Heart right ventricle (tissue), 16 donors: ENCODE results near the gene SLC38A2. TPM values are rescaled to one million over a fixed set of nuclear protein-coding genes. Genes with fewer than 3 reads are reported as not detected.

Experiments used
- ATAC-seq, 8 donors: fragments of 200-7000 bp; cut with Tn5 transposase; one replicate each; pipeline ENCODE4 v1.9.1; 2020; ENCODE audit warnings: mild to moderate bottlenecking in 8 of 8, moderate library complexity in 8 of 8, moderate number of reproducible peaks in 1 of 8
- DNase-seq, 2 donors: peaks; one replicate each; pipeline ENCODE4 v3.0.0-alpha.2; 2020
- H3K27ac ChIP-seq, 10 donors: fragments of 200-600 bp; sonication (generic) in 2 of 10; one replicate each; pipeline versions ENCODE4 v1.5.0 to v1.8.0; 2020 to 2022; ENCODE audit warnings: mild to moderate bottlenecking in 3 of 10
- H3K27me3 ChIP-seq, 7 donors: fragments of 200-600 bp; one replicate each; pipeline ENCODE4 v1.8.0; 2021 to 2022; ENCODE audit warnings: mild to moderate bottlenecking in 2 of 7
- H3K36me3 ChIP-seq, 9 donors: fragments of 200-600 bp; sonication (generic) in 1 of 9; one replicate each; pipeline versions ENCODE4 v1.5.0 to v1.8.0; 2020 to 2022; ENCODE audit warnings: mild to moderate bottlenecking in 2 of 9
- H3K4me1 ChIP-seq, 9 donors: fragments of 200-600 bp; sonication (generic) in 1 of 9; one replicate each; pipeline versions ENCODE4 v1.5.0 to v1.8.0; 2020 to 2022; ENCODE audit warnings: mild to moderate bottlenecking in 4 of 9
- H3K4me3 ChIP-seq, 10 donors: fragments of 200-600 bp; sonication (generic) in 2 of 10; one replicate each; pipeline versions ENCODE4 v1.5.0 to v1.8.0; 2020 to 2022; ENCODE audit warnings: mild to moderate bottlenecking in 7 of 10, moderate library complexity in 2 of 10
- H3K9me3 ChIP-seq, 11 donors: fragments of 200-600 bp in 10 of 11; sonication (generic) in 2 of 11; one replicate each; pipeline versions ENCODE4 v1.5.0 to v1.8.0; 2013 to 2022; ENCODE audit warnings: mild to moderate bottlenecking in 2 of 11, control low read depth in 1 of 11, moderate library complexity in 1 of 11
- WGBS, 2 donors: extraction: QIAGEN DNeasy Blood & Tissue Kit; methylation state at CpG; one replicate each; pipeline ENCODE4 v1.1.7; 2013; ENCODE audit warnings: inconsistent platforms in 1 of 2; 5-methylcytosine and 5-hydroxymethylcytosine counted together
- intact Hi-C, 10 donors: fragments of 100-400 bp; cut with DNase I; formaldehyde crosslinking; loops; one replicate each; pipeline versions ENCODE4 v1.11.1 to v1.14.2; 2022
- long read RNA-seq, 3 donors: library from polyadenylated mRNA; unstranded; transcript quantifications; one replicate each; pipeline ENCODE4 v2.0.0, GENCODE V29; 2020 to 2021
- polyA plus RNA-seq, 2 donors: library from polyadenylated mRNA; stranded (reverse); fragments of 200-250 nt; gene quantifications; one replicate each; pipeline ENCODE4 v1.2.3, GENCODE V29; 2013
- total RNA-seq, 10 donors: library from RNA; stranded (reverse); fragmentation: NEBNext Ultra II Directional in 3 of 10; extraction: Animal tissue kit (Norgen Biotek cat#: 25700) in 3 of 10; gene quantifications; one replicate each; pipeline versions ENCODE4 v1.2.1 to v1.2.4, GENCODE V29; 2021 to 2023
- TF ChIP-seq, protein P1 (sequence below), 9 donors: fragments of 200-600 bp; sonication (generic) in 2 of 9; IDR thresholded peaks; one replicate each; pipeline versions ENCODE4 v1.5.0 to v1.8.0; 2021 to 2022; ENCODE audit warnings: antibody characterized with exemption in 9 of 9, mild to moderate bottlenecking in 5 of 9, moderate library complexity in 1 of 9
- donor health status: Arrhythmogenic right ventricular cardiomyopathy.
- donor health status: ischemic (EF 13 %, LVEDD 7.1; RV severe dilation, severe dysfunction).
- donor health status: healthy with polysubstance abuse.
- donor health status: DM: no; HTN: yes; CAD: no.
- donor health status: DM: no; HTN: no; CAD: no.
- donor health status: ischemic (EF 25% LVEDD 6.9; RV normal size, moderate dysfunction).
- donor health status: ischemic (EF 25% LVEDD 5.7; RV mildly dilated, moderate dysfunction).
- donor health status: healthy.
- donor health status: DM: yes; HTN: yes; CAD: no.
- donor health status: Ischemic cardiomyopathy.
- donor health status: ischemic (EF 35%, LVEDD 5.7; RV mildly dilated, moderate dysfunction).
- donor health status: nonischemic (EF 11% LVEDD 7.7; RV severe dilation, severe dysfunction).
- donor health status: DM: yes; HTN: yes; CAD: no.
- donor health status: PGD.
- donor health status: ischemic (EF 29% LVEDD 5.4; RV normal size, mild dysfunction).
- donor health status: nonischemic (EF 23%, LVEDD 6.1; RV moderate dilation, normal function).

SLC38A2 gene
- total RNA-seq (100 to 1,000 TPM in 8 of 10 donors, 10 to 100 TPM in 2; 82.1 to 203 (median 110) TPM), polyA plus RNA-seq (10 to 100 TPM; 65.3 to 90.0 TPM)
- long read RNA-seq, donor 1, full-length matches to known transcripts = 56 of 77 reads
- long read RNA-seq, donor 1, partial matches to known transcripts = 16 of 77 reads
- long read RNA-seq, donor 1, other reads (novel, unspliced or antisense) = 5 of 77 reads
- long read RNA-seq, donor 2, full-length matches to known transcripts = 43 of 56 reads
- long read RNA-seq, donor 2, partial matches to known transcripts = 13 of 56 reads
- long read RNA-seq, donor 2, other reads (novel, unspliced or antisense) = 0 of 56 reads
- long read RNA-seq, donor 3, full-length matches to known transcripts = 134 of 187 reads
- long read RNA-seq, donor 3, partial matches to known transcripts = 28 of 187 reads
- long read RNA-seq, donor 3, other reads (novel, unspliced or antisense) = 25 of 187 reads

DNA sequence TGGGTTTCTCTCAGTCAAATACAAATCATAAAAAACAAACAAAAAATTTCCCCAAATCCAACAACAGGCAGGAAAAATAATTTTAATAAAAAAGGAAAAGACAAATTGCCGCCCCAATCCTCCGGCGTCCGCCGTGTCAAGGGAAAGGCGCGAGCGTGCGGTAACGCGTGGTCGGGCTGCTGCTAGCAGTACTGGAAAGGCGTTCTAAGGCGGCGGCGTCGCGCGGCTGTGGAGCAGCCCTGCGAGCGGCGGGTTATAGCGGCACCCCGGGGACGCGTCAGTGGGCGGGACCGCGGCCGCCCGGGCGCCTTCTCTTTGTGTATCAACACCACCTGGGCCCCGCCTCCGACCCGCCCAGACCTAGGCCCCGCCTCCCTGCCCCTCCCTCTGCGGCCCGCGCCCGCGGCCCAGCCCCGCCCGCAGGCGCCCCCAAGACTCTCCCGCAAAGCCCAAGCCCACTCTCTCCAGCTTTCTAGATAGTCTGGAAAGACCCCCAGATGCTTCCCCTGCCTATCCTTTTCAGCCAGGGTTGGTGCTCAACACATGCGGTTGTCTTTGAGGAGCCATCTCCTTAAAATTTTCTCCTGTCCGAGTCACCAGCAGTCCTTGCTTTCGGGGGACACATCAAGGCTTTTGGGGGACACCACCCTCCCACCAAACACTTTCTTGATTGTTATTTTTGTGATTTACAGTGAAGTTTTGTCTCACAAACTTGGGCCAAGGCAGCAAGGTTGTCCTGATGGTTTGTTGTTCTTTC, at the start of gene SLC38A2:
SLC38A2 (minus strand) TSS at position 230 of the 757 bp plus-strand sequence. CDS start 1,480 bp downstream, outside the sequence.
- Histone ChIP-seq H3K4me1 (peaks cover 14 to 44% (median 37%) of the 10 kb centered on the region in 9 donors), H3K4me3 (peak within 1 kb of the TSS; percentile 73 to 98 (median 89)), H3K36me3 (peaks cover 0 to 35% (median 25%) of the 10 kb centered on the region in 9 donors), H3K9me3 (no peaks in the 10 kb centered on the region), H3K27ac (peak within 1 kb of the TSS; percentile 94 to 99 (median 98)), H3K27me3 (no peaks in the 10 kb centered on the region)
- TF ChIP-seq, protein P1, sequence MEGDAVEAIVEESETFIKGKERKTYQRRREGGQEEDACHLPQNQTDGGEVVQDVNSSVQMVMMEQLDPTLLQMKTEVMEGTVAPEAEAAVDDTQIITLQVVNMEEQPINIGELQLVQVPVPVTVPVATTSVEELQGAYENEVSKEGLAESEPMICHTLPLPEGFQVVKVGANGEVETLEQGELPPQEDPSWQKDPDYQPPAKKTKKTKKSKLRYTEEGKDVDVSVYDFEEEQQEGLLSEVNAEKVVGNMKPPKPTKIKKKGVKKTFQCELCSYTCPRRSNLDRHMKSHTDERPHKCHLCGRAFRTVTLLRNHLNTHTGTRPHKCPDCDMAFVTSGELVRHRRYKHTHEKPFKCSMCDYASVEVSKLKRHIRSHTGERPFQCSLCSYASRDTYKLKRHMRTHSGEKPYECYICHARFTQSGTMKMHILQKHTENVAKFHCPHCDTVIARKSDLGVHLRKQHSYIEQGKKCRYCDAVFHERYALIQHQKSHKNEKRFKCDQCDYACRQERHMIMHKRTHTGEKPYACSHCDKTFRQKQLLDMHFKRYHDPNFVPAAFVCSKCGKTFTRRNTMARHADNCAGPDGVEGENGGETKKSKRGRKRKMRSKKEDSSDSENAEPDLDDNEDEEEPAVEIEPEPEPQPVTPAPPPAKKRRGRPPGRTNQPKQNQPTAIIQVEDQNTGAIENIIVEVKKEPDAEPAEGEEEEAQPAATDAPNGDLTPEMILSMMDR (IDR thresholded peaks at IDR 0.05) = no peak
- ATAC-seq = peak; percentile 95 to 98 (median 96)
- 0% methylated on average over 30 to 48 of the region's 48 CpGs for WGBS, 2 donors
- intact Hi-C loops = loop anchor here in 8 of 10 donors (1.0 to 10.0 kb wide), 9 partner anchors 11 to 380 kb away; partner anchors contain the start of gene SCAF11 (in 1 of the 8)
- DNase-seq = peak; percentile 97 to 99

DNA sequence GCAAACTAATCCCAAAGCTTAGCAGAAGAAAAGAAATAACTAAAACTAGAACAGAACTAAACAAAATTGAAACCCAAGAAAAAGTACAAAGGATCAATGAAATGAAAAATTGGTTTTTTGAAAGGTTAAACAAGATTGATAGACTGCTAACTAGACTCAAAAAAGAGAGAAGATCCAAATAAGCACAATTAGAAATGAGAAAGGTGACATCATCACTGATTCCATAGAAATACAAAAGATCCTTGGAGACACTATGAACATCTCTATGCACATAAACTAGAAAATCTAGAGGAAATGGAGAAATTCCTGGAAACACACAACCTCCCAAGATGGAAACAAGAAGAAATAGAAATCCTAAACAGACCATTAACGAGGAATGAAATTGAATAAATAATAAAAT, 47.1 kb upstream of the SLC38A2 start:
- TF ChIP-seq, protein P1 (IDR thresholded peaks at IDR 0.05) = no peak
- H3K27ac ChIP-seq = no peak overlapping the region
- H3K4me1 ChIP-seq = peaks cover 0 to 11% (median 0%) of the 10 kb centered on the region in 9 donors
- no peak for DNase-seq
- peaks cover 0 to 6% (median 0%) of the 10 kb centered on the region in 11 donors for H3K9me3 ChIP-seq
- ATAC-seq = no peak
- WGBS, 2 donors = 85 to 93% methylated on average over 1 of the region's 1 CpG
- H3K27me3 ChIP-seq = no peaks in the 10 kb centered on the region
- intact Hi-C loops = no loop called here
- H3K4me3 ChIP-seq = no peak overlapping the region
- no peaks in the 10 kb centered on the region for H3K36me3 ChIP-seq

GRCh38 chr12:46415552-46415951, 43.0 kb upstream of the SLC38A2 start:
- intact Hi-C loops = no loop called here
- Histone ChIP-seq H3K4me1 (peaks cover 0 to 32% (median 8%) of the 10 kb centered on the region in 9 donors), H3K9me3 (peaks cover 0 to 6% (median 0%) of the 10 kb centered on the region in 11 donors), H3K27ac (no peak overlapping the region), H3K4me3 (no peak overlapping the region), H3K36me3 (no peaks in the 10 kb centered on the region), H3K27me3 (no peaks in the 10 kb centered on the region)
- TF ChIP-seq, protein P1 (IDR thresholded peaks at IDR 0.05) = no peak
- ATAC-seq (peak in 3 of 8 donors; percentile 55 to 67 (median 55)), DNase-seq (no peak)
- WGBS, 2 donors = 68 to 73% methylated on average over 4 of the region's 4 CpGs

GRCh38 chr12:46414591-46415268, 42.2 kb upstream of the SLC38A2 start:
- ATAC-seq (no peak), DNase-seq (no peak)
- 80 to 81% methylated on average over 1 of the region's 1 CpG for WGBS, 2 donors
- H3K36me3 ChIP-seq = no peaks in the 10 kb centered on the region
- H3K27me3 ChIP-seq = no peaks in the 10 kb centered on the region
- intact Hi-C loops = no loop called here
- no peak overlapping the region for H3K4me3 ChIP-seq
- peaks cover 3 to 40% (median 16%) of the 10 kb centered on the region in 9 donors for H3K4me1 ChIP-seq
- H3K9me3 ChIP-seq = peaks cover 0 to under 1% (median 0%) of the 10 kb centered on the region in 11 donors
- H3K27ac ChIP-seq = no peak overlapping the region
- TF ChIP-seq, protein P1 (IDR thresholded peaks at IDR 0.05) = no peak
